Activated naive CD4-positive, alpha-beta T cell (primary cell): ENCODE data around the gene MROH7.
"Not testable (repeated sequence)": the region's sequence is repeated elsewhere in the genome, so short reads cannot be mapped to it uniquely, and the experiment has no call there.

ENCODE experiments used
- DNase-seq, 4 experiments: peaks; one replicate each; lab custom pipeline; 2025; lab: John Stamatoyannopoulos, UW

Gene MROH7

GRCh38 chr1:54610048-54610447 lies 31.5 kb upstream of the MROH7 start:
- no peak for DNase-seq

- no peak for DNase-seq
Observed at GRCh38 chr1:54610601-54611580, 30.7 kb upstream of the MROH7 start.

GRCh38 chr1:54611621-54612020 lies 30.0 kb upstream of the MROH7 start:
- no peak for DNase-seq

- no peak for DNase-seq
Observed at GRCh38 chr1:54614024-54614423, 27.6 kb upstream of the MROH7 start.

GRCh38 chr1:54614563-54614962 lies 27.0 kb upstream of the MROH7 start:
- no peak for DNase-seq

GRCh38 chr1:54615531-54616279 lies 25.9 kb upstream of the MROH7 start:
- DNase-seq: no peak

GRCh38 chr1:54619749-54620148 lies 21.8 kb upstream of the MROH7 start:
- no peak for DNase-seq

- DNase-seq: no peak
Observed at GRCh38 chr1:54623216-54624007, 18.2 kb upstream of the MROH7 start, which contains the start of gene FAM151A. Gene FAM151A (minus strand): TSS chr1:54623525. CDS start chr1:54623395, 130 bp downstream.

GRCh38 chr1:54624466-54625464 lies 16.8 kb upstream of the MROH7 start:
- DNase-seq: no peak

GRCh38 chr1:54627196-54627595 lies 14.4 kb upstream of the MROH7 start:
- DNase-seq: no peak

- not testable (repeated sequence) for DNase-seq
Observed at GRCh38 chr1:54635804-54636203, 5.8 kb upstream of the MROH7 start.

- DNase-seq: not testable (repeated sequence)
Observed at GRCh38 chr1:54636461-54637446, 4.8 kb upstream of the MROH7 start.

GRCh38 chr1:54640361-54640760 lies 1.2 kb upstream of the MROH7 start:
- no peak for DNase-seq

GRCh38 chr1:54643736-54644135 lies 2.1 kb downstream of the MROH7 start:
- DNase-seq: no peak

- no peak for DNase-seq
Observed at GRCh38 chr1:54645806-54646676, 4.5 kb downstream of the MROH7 start.

- no peak for DNase-seq
Observed at GRCh38 chr1:54649130-54649898, 7.7 kb downstream of the MROH7 start.

GRCh38 chr1:54649921-54650320 lies 8.3 kb downstream of the MROH7 start:
- DNase-seq: no peak

- no peak for DNase-seq
Observed at GRCh38 chr1:54650417-54650816, 8.8 kb downstream of the MROH7 start.
